GM18909 (cell line): Measurements from ENCODE around the gene TFPI.

Source experiments
- ATAC-seq: cut with Tn5 transposase; IDR thresholded peaks from one replicate; pipeline ENCODE4 v1.9.1; 2021; ENCODE audit warnings: mild to moderate bottlenecking; ENCODE audit not compliant: unreplicated experiment, poor library complexity

The TFPI gene

GRCh38 chr2:187431911-187432310 is 122.3 kb downstream of the TFPI start:
- no peak for ATAC-seq

DNA sequence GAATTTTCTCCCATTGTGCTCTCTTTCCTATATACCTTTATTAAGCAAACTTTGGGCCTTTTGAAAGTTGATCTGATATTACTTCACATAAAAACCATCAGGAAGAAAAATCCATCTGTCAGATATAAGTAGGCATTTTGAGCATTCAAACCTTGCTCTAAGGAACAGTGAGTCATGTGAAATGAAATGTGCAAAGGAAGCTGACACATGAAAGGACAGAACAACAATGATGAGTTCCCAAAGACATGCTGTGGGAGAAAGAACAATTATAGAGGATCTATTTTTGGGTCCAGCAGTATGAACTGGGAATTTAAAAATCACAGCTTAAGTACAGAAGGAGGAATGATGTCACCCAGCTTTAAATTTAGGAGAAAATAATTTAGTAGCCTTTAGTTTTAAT is 124.2 kb downstream of the TFPI start:
- no peak for ATAC-seq

- ATAC-seq: no peak
Measured at GRCh38 chr2:187424146-187424545, 130.1 kb downstream of the TFPI start.

- no peak for ATAC-seq
Measured at GRCh38 chr2:187422282-187422681, 132.0 kb downstream of the TFPI start.

DNA sequence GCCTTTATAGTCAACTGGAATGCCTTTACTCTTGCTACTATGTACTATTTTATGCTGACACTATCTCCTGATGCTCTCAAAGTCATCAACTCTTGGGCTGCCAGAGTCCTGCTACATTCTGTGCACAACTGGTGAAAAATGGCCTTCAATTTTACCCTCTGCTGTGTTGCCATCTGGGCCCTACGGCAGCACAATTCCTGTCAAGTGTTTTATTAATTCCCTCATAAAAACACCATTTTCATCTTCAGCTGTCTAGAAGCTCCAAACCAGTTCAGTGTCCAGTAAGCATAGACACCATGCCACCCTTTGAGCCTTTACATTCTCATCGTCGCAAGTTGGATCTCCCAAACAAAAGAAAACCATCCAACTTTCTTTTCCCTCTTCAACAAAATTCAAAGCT is 132.7 kb downstream of the TFPI start:
- no peak for ATAC-seq

GRCh38 chr2:187419808-187420207 is 134.4 kb downstream of the TFPI start:
- no peak for ATAC-seq

- no peak for ATAC-seq
Measured at GRCh38 chr2:187415449-187415848, 138.8 kb downstream of the TFPI start.
